Cardiac septum (tissue), 1 donor: ENCODE results near the gene CCT5. TPM values are rescaled to one million over a fixed set of nuclear protein-coding genes. Genes with fewer than 3 reads are reported as not detected.
"Not testable (repeated sequence)": the region's sequence is repeated elsewhere in the genome, so short reads cannot be mapped to it uniquely, and the experiment has no call there.

Experiments used
- DNase-seq: peaks from one replicate; pipeline ENCODE4 v3.0.0-alpha.2; 2020; ENCODE audit warnings: low spot score
- intact Hi-C: fragments of 100-400 bp; cut with DNase I; formaldehyde crosslinking; loops from one replicate; pipeline ENCODE4 v1.14.0; 2022
- total RNA-seq: library from RNA; stranded (reverse); fragmentation: NEBNext Ultra II Directional; extraction: Animal tissue kit (Norgen Biotek cat#: 25700); gene quantifications from one replicate; pipeline ENCODE4 v1.2.1, GENCODE V29; 2021
- donor health status: DM: no; HTN: no; CAD: no.

Gene CCT5
- total RNA-seq, 1 donor from 2014 or later = 102 TPM

DNA sequence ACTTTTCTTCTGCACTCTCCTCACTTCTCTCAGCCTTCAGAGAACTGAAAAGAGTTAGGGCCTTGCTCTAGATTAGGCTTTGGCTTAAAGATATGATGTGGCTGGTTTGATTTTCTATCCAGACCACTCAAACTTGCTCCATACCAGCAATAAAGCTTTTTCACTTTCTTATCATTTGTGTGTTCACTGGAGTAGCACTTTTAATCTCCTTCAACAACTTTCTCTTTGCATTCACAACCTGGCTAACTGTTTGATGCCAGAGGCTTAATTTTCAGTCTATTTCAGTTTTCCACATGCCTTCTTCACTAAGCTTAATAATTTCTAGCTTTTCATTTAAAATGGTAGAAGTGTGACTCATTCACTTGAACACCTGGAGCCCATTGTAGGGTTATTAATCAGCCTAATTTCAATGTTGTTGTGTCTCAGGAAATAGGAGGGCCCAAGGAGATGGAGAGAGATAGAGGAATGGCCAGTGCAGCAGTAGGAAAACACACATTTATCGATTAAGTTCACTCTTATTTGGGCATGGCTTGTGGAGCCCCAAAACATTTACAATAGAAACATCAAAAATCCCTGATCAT, 6.3 kb upstream of the CCT5 start:
- intact Hi-C loops = no loop called here
- no peak for DNase-seq

- DNase-seq = no peak
- intact Hi-C loops = no loop called here
These were observed 5.6 kb upstream of the CCT5 start for GRCh38 chr5:10244342-10244944.

DNA sequence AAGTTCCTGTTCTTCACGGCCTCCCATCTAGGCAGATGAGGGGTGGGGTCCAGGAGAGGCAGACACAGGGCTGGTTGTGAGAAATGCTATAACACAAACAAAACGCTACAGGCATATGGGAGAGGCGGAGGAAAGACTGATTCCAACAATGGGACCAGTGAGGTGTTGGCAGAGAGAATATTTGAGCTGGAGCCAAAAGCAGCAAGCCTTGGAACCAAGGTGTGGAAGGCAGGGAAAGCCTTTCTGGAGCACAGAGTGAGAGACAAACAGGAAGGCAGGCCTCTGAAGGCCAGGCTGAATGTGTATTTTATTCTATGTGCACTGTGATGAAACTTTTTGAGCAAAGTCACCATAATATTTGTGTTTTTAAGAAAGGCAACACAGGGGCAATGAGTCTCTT, 3.3 kb upstream of the CCT5 start:
- intact Hi-C loops = no loop called here
- no peak for DNase-seq

DNA sequence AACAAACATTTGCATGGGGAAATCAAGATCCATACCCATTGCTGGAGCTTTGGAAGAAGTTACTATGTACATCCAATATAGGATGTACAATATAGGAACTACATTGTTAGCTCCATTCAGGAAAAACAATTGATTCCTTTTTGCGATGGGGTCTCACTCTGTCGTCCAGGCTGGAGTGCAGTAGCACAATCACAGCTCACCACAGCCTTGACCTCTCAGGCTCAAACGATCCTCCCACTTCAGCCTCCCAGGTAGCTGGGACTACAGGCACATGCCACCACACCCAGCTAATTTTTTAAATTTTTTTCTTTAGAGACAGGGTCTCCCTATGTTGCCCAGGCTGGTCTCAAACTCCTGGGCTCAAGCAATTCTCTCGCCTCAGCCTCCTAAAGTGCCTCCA, 2.9 kb upstream of the CCT5 start:
- intact Hi-C loops, DNase-seq: not testable (repeated sequence)

- intact Hi-C loops = no loop called here
- DNase-seq = no peak
These were observed 1.5 kb upstream of the CCT5 start for GRCh38 chr5:10248378-10249260.

DNA sequence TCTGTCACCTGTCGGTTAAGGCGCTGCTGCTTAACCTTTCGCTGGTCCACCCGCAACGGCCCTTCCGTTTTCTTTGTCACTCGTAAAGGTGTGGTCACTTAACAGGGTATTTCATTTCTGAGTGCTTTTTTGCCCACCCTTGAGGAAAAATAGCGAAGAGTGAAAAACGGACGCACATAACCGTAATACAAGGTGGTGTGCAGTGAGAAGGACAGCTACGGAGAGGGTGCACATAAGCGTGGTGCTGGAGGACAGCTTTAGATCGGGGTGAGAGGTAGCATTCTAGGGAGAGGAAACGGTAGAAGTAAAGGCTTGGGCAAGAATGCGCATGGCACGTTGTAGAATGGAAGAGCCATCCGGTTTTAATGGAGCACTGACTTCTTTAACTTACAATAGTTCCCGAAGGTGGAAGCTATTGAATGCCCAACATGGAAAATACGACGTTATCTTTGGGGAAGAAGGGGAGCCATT, 761 bp downstream of the CCT5 start:
- intact Hi-C loops = loop anchor here (5.0 kb wide), 1 partner anchor 101 kb away; the partner anchor contains the start of gene MARCHF6

GRCh38 chr5:10251405-10251804, 1.3 kb downstream of the CCT5 start:
- intact Hi-C loops = loop anchor here (5.0 kb wide), 1 partner anchor 101 kb away; the partner anchor contains the start of gene MARCHF6
- no peak for DNase-seq

More for the DNA sequence above, 761 bp downstream of the CCT5 start:
- no peak for DNase-seq

DNA sequence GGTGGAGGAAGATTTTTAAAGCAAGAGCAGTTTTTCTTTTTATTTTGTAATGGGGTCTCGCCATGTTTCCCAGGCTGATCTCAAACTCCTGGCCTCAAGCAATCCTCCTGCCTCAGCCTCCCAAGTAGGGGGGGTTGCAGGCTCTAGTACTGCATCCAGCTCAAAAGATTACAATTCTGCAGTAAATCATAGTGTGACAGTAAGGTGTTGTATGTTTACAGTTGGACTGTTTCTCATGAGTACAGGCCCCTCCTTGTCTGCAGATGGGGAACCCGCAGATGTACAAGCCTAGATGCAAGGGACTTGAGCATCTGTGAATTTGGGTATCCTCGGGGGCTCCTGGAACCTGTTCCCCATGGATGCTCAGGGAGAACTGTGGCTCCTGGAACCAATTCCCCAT, 3.3 kb downstream of the CCT5 start:
- intact Hi-C loops = loop anchor here (5.0 kb wide), 1 partner anchor 99 kb away; the partner anchor contains the start of gene MARCHF6
- DNase-seq = no peak

DNA sequence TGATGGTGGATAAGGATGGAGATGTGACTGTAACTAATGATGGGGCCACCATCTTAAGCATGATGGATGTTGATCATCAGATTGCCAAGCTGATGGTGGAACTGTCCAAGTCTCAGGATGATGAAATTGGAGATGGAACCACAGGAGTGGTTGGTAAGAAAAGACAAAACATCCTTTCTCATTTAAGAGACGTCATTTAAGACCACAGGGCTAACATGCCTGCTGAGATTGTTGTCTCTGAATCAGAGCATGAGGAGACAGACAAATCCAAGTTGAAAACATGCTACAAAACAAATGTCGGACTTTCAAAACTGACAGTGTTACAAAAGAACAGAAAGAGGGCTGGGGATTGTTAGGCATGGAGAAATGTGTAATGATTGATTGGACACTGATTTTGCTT, 4.6 kb downstream of the CCT5 start:
- DNase-seq = no peak
- intact Hi-C loops = loop anchor here (5.0 kb wide), 1 partner anchor 98 kb away; the partner anchor contains the start of gene MARCHF6

GRCh38 chr5:10257870-10258269, 7.8 kb downstream of the CCT5 start:
- intact Hi-C loops = no loop called here
- no peak for DNase-seq

GRCh38 chr5:10259899-10260298, 9.8 kb downstream of the CCT5 start:
- DNase-seq = no peak

DNA sequence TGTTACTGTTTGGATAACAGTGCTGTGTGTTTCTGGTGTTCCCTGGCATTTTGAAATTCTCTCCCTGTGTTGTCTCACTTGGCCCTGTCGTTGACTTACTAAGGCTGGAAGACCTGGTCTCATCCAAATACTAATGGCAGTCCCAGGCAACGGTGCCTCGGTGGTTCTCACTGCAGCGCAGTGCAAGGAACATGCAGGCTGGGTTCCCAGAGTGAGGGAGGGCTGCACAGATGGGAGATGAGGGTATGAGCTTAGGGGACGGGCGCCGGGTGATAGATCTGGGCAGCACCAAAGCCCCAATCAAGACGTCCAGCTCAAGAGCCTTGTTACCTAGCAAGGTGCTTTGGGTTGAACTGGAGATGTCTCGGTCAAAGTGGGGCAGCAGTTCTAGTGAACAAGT, 11.0 kb downstream of the CCT5 start:
- no peak for DNase-seq

More at GRCh38 chr5:10259899-10260298, 9.8 kb downstream of the CCT5 start:
- intact Hi-C loops = no loop called here

DNA sequence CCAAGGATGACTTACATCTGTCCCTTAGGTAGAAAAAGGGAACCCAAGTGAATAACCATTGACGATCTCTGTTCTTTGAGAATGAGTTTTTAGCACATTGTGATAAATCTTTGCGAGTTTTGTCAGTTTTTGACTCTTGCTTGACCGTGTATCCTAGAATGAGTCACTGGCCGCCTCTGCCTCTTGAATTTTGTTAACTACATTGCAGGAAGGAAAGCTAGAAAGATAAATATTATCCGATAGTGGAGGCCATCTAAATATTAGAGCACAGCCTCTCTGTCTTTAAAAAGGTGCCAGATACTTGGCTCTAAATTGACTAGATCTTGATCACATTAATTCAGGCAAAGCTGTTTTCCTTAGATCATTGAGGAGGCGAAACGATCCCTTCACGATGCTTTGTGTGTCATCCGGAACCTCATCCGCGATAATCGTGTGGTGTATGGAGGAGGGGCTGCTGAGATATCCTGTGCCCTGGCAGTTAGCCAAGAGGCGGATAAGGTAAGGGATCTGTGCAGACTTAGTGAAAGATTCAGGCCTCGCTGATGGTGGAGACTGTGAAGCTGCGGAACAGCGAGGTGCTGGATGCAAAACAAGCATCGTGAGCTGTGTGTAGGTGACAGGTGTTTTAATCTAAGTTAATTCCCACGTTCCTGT, 12.2 kb downstream of the CCT5 start:
- DNase-seq = no peak
- intact Hi-C loops = no loop called here

More for the DNA sequence above, 11.0 kb downstream of the CCT5 start:
- intact Hi-C loops = no loop called here

DNA sequence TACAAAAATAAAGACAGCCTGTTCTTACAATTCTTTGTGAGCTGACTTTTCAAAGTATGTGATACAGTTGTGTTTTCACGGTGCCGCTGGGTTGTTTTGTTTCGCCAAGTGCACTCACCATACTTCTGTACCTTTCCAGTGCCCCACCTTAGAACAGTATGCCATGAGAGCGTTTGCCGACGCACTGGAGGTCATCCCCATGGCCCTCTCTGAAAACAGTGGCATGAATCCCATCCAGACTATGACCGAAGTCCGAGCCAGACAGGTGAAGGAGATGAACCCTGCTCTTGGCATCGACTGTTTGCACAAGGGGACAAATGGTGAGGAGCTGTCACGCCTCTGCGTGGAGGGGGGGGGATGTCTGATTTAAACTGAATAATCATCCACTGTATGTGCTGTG, 12.9 kb downstream of the CCT5 start:
- intact Hi-C loops = no loop called here
- DNase-seq = no peak

- DNase-seq = no peak
- intact Hi-C loops = no loop called here
These were observed 14.5 kb downstream of the CCT5 start for GRCh38 chr5:10264604-10265003.

DNA sequence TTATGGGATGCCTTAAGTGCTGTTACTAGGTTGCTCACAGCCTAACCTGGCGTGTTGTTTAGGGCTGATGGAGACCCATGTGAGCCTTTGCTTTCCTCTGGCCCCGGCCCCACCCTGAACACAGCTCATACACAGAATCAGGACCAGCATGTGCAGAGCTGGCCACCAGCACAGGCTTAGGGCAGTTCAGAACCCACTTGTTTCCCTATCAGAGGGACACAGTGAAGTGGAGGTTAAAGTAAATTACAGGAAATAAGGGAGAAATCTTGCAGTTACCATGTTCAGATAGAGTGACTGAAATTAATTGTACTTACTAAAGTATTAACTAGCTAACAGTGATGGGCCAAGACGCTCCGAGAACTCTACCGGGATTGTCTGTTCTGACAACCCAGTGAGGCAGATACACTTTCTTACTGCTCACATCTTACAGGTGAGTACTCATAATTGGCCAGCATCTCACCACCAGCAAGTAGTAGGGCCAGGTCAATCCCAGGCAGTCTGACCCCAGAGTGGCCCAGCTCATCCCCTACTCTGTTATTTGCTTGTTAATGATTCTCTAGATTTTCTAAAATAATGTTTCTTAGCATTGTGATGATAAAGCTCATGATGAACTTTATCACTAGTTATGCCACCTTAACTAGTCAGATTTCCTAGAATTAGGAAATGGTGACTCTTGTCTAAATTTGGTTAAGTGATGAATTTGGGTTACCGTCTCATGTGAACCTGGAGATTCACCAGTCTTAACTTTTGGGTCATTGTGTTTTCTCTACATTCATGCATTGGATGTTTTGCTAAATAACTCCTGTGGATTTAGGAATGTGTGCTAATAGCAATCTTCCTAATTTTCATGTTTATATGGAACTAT, 15.4 kb downstream of the CCT5 start:
- no peak for DNase-seq
- intact Hi-C loops = no loop called here

DNA sequence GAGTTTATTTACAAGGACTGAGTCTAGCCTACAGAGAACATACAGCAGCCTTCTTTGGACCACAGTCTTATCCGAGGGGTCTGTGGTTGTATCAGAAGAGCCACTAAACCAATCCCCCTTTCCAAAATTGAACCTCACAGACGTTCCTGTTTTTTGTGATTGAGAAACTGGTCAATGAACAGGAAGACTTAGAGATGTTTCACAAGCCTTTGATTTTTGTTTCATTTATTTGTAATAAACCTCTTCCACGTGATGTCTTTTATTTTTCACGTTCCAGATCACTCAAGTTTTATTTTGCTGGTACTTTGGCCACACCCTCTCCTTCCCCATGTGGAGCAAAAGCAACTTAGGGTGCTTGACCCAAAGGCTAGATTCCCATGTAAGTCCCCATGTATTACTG, 16.1 kb downstream of the CCT5 start:
- no peak for DNase-seq
- intact Hi-C loops = no loop called here

- no peak for DNase-seq
- intact Hi-C loops = no loop called here
These were observed 16.8 kb downstream of the CCT5 start for GRCh38 chr5:10266839-10267238.

DNA sequence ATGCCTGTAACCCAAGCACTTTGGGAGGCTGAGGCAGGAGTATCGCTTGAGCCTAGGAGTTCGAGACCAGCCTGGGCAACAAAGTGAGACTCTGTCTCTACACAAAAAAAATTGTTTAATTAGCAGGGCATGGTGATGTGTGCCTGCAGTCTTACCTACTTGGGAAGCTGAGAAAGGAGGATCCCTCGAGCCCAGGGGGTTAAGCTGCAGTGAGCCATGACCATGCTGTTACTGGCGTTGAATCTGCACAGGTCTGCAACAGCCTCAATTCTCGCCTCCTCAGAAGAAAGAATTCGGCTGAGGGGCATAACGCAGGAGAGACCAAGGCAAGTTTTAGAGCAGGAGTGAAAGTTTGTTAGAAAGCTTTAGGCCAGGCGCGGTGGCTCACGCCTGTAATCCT, 18.0 kb downstream of the CCT5 start:
- DNase-seq = no peak
- intact Hi-C loops = no loop called here
